ENCODE measurements around the gene EEIG1.

EEIG1 gene

GRCh38 chr9:128022886-128023285 is 42.1 kb upstream of the EEIG1 start:
- DNase-seq (ENCODE audit: low read depth) = no peak
- no peak for TF ChIP-seq CTCF (conservative IDR thresholded peaks at IDR 0.05; ENCODE audit: low read depth, low read length)
- no peak overlapping the region for H3K4me3 ChIP-seq (ENCODE audit: low read length)

- TF ChIP-seq CTCF (conservative IDR thresholded peaks at IDR 0.05; ENCODE audit: low read depth, low read length) = no peak
- DNase-seq (ENCODE audit: low read depth) = no peak
- no peak overlapping the region for H3K4me3 ChIP-seq (ENCODE audit: low read length)
Measured at GRCh38 chr9:128021098-128021497, 40.3 kb upstream of the EEIG1 start.

- H3K4me3 ChIP-seq (ENCODE audit: low read length) = no peak overlapping the region
- DNase-seq (ENCODE audit: low read depth) = no peak
- peak; percentile 44 for TF ChIP-seq CTCF (conservative IDR thresholded peaks at IDR 0.05; ENCODE audit: low read depth, low read length)
Measured at GRCh38 chr9:128020692-128021091, 39.9 kb upstream of the EEIG1 start.

GRCh38 chr9:128015696-128016095 is 34.9 kb upstream of the EEIG1 start:
- no peak for TF ChIP-seq CTCF (conservative IDR thresholded peaks at IDR 0.05; ENCODE audit: low read depth, low read length)
- no peak for DNase-seq (ENCODE audit: low read depth)
- H3K4me3 ChIP-seq (ENCODE audit: low read length) = no peak overlapping the region

GRCh38 chr9:128011071-128011817 is 30.5 kb upstream of the EEIG1 start:
- no peak for TF ChIP-seq CTCF (conservative IDR thresholded peaks at IDR 0.05; ENCODE audit: low read depth, low read length)
- H3K4me3 ChIP-seq (ENCODE audit: low read length) = no peak overlapping the region
- DNase-seq (ENCODE audit: low read depth) = no peak

GRCh38 chr9:128009639-128010038 is 28.9 kb upstream of the EEIG1 start:
- TF ChIP-seq CTCF (conservative IDR thresholded peaks at IDR 0.05; ENCODE audit: low read depth, low read length) = no peak
- H3K4me3 ChIP-seq (ENCODE audit: low read length) = no peak overlapping the region
- DNase-seq (ENCODE audit: low read depth) = no peak

- H3K4me3 ChIP-seq (ENCODE audit: low read length) = no peak overlapping the region
- no peak for DNase-seq (ENCODE audit: low read depth)
- TF ChIP-seq CTCF (conservative IDR thresholded peaks at IDR 0.05; ENCODE audit: low read depth, low read length) = no peak
Measured at GRCh38 chr9:128008171-128008570, 27.4 kb upstream of the EEIG1 start.

Measured in retinal pigment epithelial cell (primary cell).